CD1c-positive myeloid dendritic cell (primary cell): ENCODE data around the gene HOXB7.

Experiments used
- DNase-seq: peaks from one replicate; pipeline ENCODE4 v3.0.0-alpha.2; 2016; ENCODE audit errors: extremely low spot score

The HOXB7 gene

DNA sequence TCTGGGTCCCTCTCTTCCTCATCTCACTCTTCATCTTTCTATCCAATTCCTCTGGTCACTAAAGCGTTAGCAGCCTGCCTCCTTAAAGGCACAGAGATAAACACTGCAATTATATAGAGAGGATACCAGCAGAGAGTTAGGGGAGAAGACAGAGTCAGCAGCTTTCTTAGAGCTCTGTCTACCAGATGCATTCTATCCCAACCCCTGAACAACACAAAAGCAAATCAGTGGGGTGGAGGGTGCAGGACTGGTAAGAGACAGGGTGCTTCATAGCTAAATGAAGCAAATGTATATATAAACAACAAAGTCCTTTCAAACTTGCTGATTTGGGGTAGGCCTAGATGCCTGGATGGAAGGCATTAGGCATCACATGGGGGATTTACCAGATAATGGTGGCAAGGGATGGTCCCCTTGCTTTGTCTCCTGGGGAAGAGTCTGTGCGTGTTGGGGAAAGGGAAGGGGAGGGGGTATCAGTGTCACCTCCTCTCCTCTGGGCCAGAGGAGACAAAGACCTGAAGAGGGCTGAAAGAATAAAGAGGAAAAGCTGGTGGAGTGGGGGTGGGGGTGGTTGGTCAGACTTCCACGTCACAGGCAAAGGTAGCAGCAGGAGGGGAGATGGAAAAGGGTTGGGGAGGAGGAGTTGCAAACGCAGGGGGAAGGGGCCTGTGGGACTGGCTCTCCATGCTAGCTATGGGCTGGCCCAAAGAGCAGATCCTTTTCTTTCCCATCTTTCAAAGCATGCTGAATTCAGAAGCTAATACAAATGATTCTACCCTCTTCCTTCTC, 44.7 kb downstream of the HOXB7 start:
- no peak for DNase-seq

GRCh38 chr17:48565022-48565554, 45.7 kb downstream of the HOXB7 start:
- DNase-seq, result no peak

GRCh38 chr17:48564188-48565021, 46.4 kb downstream of the HOXB7 start:
- DNase-seq, result no peak

GRCh38 chr17:48563867-48564187, 47.0 kb downstream of the HOXB7 start:
- DNase-seq, result no peak

DNA sequence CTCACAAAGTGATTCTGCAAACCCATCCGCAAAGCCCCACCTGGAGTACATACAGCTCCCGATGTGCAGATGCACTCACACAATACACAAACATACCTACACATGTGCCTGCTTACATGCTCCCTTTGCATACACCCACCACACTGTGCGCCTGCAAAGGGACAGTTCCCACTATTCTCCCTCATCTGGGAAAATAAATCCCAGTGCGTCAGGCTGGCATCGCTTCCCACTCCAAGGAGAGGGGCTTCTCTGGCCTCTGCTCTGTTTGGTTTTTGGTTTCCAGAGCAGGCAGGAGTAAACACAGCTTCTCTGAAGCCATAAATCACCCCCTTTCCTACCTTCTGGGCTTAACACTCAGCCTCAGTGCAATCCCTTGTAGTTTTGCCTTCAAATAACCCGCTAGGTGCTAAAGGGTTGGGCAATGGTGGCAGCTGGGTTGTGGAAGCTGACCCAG, 47.4 kb downstream of the HOXB7 start:
- DNase-seq, result no peak

GRCh38 chr17:48562934-48563333, 47.9 kb downstream of the HOXB7 start:
- DNase-seq, result no peak

DNA sequence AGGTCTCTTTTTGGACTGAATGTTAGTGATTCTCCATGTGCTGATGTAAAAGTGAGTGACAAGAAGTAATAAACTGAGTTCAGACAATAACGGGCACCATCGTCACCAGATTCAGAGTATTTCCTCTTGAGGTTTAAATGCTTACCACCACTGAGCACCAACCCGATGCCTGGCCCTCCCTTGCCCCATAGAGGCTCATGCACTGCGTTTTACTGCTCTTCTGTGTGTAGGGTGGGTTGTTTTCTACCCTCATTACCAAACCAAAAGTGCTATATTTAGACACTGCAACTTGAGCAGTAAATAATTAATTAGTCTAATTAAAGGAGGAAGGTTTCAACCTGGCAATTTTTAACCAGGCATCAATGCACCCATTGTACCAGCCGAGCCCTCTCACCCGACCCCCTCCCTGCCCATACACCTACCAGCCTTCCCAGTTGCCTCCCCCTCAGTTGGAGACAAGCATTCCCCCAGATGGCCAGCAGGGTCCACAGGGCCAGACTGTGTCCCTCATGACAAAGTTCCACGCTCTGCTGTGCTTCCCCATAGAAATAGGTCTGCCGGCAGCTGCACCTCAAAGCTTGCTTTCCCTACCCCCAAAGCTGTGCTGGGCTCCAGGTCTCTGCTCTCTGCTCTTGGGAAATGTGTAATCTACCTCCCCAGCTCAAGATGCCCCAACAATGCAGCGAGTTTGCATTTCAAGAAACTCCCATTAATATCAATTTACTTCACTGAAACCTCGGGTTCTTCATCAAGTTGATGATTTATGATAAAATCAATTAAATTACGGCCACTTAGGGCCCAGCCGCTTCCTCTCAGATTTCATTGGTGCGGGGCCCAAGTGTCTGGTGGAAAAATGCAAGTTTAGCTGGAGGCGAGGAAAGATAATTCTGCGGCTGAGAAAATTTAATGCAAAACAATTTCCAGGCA, 48.7 kb downstream of the HOXB7 start:
- DNase-seq, result no peak

DNA sequence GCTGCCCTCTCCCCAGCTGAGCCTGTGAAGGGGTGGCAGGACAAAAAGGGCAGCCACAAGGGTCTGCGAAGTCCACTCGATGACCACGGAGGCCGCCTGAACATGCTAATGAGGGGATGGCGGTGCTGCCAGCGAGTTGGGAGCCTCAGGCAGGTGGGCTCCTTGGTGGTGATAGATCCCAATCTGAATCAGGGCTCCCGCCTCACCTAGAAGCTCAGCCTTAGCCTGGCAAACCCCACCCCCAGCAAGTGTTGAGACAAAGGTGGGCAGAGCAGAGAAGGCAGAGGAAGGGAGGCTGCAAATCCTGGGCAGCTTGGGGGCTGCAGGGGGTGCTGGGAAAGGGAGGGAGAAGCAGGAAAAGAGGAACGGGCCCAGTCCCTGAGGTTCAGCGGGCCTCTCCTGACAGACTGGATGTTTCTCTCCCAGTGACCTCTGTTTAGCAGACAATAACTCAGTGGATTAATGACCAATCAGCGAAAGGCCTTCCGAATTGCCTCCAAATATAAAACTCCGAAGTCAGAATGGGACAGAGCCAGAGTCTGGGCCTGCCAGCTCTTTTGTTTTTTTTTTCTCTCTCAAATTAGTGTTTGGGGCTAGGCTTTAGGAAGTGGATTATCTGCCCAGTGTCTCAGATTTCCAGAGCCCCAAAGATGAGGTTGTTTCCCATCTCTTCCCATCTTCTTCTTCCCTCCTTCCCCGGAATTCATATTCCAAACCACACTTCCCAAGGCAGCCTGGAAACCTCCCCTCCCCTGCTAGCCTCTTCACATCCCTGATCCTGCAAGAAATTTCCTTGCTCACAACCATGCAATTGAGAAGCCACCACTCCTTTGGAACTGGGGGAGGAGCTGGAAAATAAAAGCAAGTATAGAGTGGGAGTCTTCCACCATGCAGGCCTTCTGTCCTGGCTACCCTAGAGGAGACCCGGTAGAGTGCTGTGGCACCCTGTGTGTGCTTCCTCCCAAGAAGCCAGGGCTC, 50.7 kb downstream of the HOXB7 start:
- DNase-seq, result no peak

GRCh38 chr17:48559122-48559839, 51.5 kb downstream of the HOXB7 start:
- DNase-seq, result no peak

GRCh38 chr17:48558831-48559121, 52.0 kb downstream of the HOXB7 start:
- DNase-seq, result no peak

DNA sequence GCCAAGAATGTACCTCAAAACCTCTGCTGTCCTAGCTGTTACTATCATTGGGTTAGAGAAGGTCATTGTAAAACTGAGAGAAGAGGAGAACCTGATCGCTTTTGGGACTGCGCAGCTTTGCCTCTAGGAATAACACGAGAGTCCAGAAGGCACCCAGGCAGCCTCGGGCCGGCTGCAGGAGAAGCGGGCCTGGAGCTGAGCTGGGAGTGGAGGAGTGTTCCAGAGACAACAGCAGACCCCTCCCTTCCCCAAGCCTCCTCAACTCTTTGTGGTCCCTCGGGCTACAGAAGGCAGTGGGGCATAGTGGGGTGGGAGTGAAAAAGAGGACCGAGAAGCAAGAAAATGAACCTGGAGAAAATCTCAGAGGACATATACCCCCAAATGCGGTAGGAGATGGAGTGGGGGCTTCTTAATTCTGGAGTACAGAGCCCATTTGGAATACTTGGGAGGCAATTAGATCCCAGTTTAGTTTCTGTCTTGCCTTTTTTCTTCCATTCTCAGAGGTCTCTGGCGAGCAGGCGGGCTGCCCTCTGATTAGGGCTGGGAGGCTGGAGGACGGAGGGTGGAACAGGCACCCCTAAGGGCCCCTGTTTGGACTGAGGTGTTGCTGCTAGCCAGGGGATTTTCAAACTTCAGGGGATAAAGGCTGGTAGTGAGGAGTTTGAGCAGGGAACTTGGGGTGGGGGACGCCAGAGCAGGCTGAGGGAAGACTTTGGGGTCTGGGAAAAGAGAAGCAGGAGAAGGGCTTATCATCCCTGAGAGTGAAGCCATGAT, 52.6 kb downstream of the HOXB7 start:
- DNase-seq, result no peak
